Adipocyte (in vitro differentiated cells): ENCODE results near the gene ULK4.
A peak's percentile ranks its signal among the peaks of the same experiment; 100 is the strongest.
"Not testable (repeated sequence)": the region's sequence is repeated elsewhere in the genome, so short reads cannot be mapped to it uniquely, and the experiment has no call there.

Source experiments
- DNase-seq: peaks from one replicate; pipeline ENCODE4 v3.0.0-alpha.2; 2015; ENCODE audit warnings: low read depth
- H3K27me3 ChIP-seq: replicated peaks from 2 replicates; pipeline ENCODE4 v1.7.0; 2013; ENCODE audit warnings: mild to moderate bottlenecking, low read length, moderate library complexity; ENCODE audit not compliant: control insufficient read depth, insufficient read depth
- H3K36me3 ChIP-seq: 2 replicates; pipeline ENCODE4 v1.7.0; 2013; ENCODE audit warnings: low read length, mild to moderate bottlenecking, moderate library complexity; ENCODE audit not compliant: control insufficient read depth, insufficient read depth, severe bottlenecking
- H3K4me1 ChIP-seq: 2 replicates; pipeline ENCODE4 v1.7.0; 2013; ENCODE audit warnings: mild to moderate bottlenecking, low read length, moderate library complexity; ENCODE audit not compliant: control insufficient read depth, insufficient read depth
- H3K4me3 ChIP-seq: 2 replicates; pipeline ENCODE4 v1.7.0; 2013; ENCODE audit warnings: mild to moderate bottlenecking, low read length, moderate library complexity
- H3K9ac ChIP-seq: 2 replicates; pipeline ENCODE4 v1.7.0; 2013; ENCODE audit warnings: mild to moderate bottlenecking, low read length, moderate library complexity
- H3K9me3 ChIP-seq: 2 replicates; pipeline ENCODE4 v1.7.0; 2013; ENCODE audit warnings: mild to moderate bottlenecking, low read length, moderate library complexity; ENCODE audit not compliant: control insufficient read depth

Gene ULK4

GRCh38 chr3:41987627-41988026 lies 25.7 kb upstream of the ULK4 start:
- H3K9me3 ChIP-seq, result no peaks in the 10 kb centered on the region
- H3K27me3 ChIP-seq, result no peaks in the 10 kb centered on the region
- no peak for DNase-seq
- no peaks in the 10 kb centered on the region for H3K4me1 ChIP-seq
- H3K36me3 ChIP-seq, result no peaks in the 10 kb centered on the region
- no peak overlapping the region for H3K4me3 ChIP-seq
- H3K9ac ChIP-seq, result no peak overlapping the region

DNA sequence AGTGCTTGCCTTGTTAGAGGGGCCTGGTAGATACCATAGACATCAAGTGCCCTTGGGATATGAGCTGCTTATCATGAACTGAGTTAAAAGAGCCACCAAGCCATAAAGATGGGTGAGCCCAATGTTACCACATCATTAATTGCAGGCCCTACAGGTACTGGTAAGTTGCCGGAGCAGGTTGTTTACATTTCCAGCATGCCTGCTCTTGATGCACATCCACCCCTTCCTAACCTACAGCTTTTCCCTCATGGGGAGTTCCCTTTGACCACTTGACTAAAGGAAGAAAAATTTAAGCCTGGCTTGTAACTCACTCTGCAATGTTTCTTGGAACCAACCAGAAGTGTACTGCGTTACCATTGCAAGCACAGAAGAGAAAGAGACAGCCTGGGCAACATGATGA lies 24.7 kb upstream of the ULK4 start:
- no peak for DNase-seq
- Histone ChIP-seq H3K4me3 (no peak overlapping the region), H3K9ac (no peak overlapping the region), H3K9me3 (no peaks in the 10 kb centered on the region), H3K27me3 (no peaks in the 10 kb centered on the region), H3K4me1 (no peaks in the 10 kb centered on the region), H3K36me3 (no peaks in the 10 kb centered on the region)

DNA sequence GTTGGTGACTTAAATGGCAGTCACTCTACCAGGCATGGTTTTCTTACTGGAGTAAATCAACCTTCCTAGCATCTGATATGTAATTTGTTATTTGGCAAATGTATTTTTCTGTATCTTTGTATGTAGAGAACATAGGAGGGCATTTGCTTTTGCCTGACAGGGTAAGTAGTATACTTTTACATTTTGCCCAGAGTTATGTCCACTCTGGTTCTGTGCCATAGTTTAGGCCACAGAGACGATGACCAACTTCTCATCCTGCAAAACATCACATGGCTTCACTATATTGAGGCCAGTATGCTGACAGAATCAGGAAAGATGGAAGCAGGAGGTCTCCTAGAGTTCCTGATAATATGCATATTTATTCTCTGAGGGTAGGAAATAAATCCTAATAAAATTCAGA lies 23.1 kb upstream of the ULK4 start:
- no peaks in the 10 kb centered on the region for H3K27me3 ChIP-seq
- H3K36me3 ChIP-seq, result no peaks in the 10 kb centered on the region
- no peaks in the 10 kb centered on the region for H3K9me3 ChIP-seq
- DNase-seq, result no peak
- H3K4me1 ChIP-seq, result no peaks in the 10 kb centered on the region
- H3K9ac ChIP-seq, result no peak overlapping the region
- no peak overlapping the region for H3K4me3 ChIP-seq

DNA sequence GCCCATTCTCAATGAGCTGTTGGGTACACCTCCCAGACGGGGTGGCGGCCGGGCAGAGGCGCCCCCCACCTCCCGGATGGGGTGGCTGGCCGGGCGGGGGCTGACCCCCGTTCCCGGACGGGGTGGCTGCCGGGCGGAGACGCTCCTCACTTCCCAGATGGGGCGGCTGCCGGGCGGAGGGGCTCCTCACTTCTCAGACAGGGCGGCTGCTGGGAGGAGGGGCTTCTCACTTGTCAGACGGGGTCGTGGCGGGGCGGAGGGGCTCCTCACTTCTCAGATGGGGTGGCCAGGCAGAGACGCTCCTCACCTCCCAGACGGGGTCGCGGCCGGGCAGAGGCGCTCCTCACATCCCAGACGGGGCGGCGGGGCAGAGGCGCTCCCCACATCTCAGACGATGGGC lies 21.2 kb upstream of the ULK4 start:
- H3K9me3 ChIP-seq, H3K27me3 ChIP-seq, H3K36me3 ChIP-seq, DNase-seq, H3K4me1 ChIP-seq, H3K9ac ChIP-seq, H3K4me3 ChIP-seq: not testable (repeated sequence)

DNA sequence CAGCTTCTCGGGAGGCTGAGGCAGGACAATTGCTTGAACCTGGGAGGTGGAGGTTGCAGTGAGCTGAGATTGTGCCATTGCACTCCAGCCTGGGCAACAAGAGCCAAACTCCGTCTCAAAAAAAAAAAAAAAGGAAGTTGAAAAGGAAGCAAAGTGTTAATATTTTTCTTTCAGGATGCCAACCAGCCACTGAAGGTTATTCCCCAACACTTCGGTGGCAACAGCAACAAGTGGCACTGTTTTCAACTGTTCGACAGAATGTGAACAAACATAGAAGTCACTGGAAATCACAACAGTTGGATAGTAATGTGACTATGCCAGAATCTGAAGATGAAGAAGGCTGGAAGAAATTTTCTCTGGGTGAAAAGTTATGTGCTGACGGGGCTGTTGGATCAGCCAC lies 15.5 kb upstream of the ULK4 start:
- not testable (repeated sequence) for H3K27me3 ChIP-seq, H3K9ac ChIP-seq, H3K9me3 ChIP-seq, DNase-seq, H3K36me3 ChIP-seq, H3K4me3 ChIP-seq
- H3K4me1 ChIP-seq, result peaks cover 27% of the 10 kb centered on the region

GRCh38 chr3:41975416-41976103 lies 13.7 kb upstream of the ULK4 start:
- H3K36me3 ChIP-seq, result no peaks in the 10 kb centered on the region

GRCh38 chr3:41974223-41974622 lies 12.3 kb upstream of the ULK4 start:
- DNase-seq, result peak; percentile 52
- Histone ChIP-seq H3K27me3 (no peaks in the 10 kb centered on the region), H3K36me3 (no peaks in the 10 kb centered on the region), H3K9ac (no peak overlapping the region), H3K9me3 (no peaks in the 10 kb centered on the region), H3K4me1 (peaks cover 27% of the 10 kb centered on the region), H3K4me3 (no peak overlapping the region)

More at GRCh38 chr3:41975416-41976103, 13.7 kb upstream of the ULK4 start:
- peak overlapping the region; percentile 33 for H3K9ac ChIP-seq
- H3K27me3 ChIP-seq, result no peaks in the 10 kb centered on the region
- no peaks in the 10 kb centered on the region for H3K9me3 ChIP-seq
- peak; percentile 54 for DNase-seq
- peaks cover 27% of the 10 kb centered on the region for H3K4me1 ChIP-seq
- no peak overlapping the region for H3K4me3 ChIP-seq

GRCh38 chr3:41972802-41973201 lies 10.9 kb upstream of the ULK4 start:
- Histone ChIP-seq H3K9me3 (no peaks in the 10 kb centered on the region), H3K36me3 (no peaks in the 10 kb centered on the region), H3K4me1 (peaks cover 25% of the 10 kb centered on the region), H3K4me3 (no peak overlapping the region), H3K27me3 (no peaks in the 10 kb centered on the region), H3K9ac (no peak overlapping the region)
- no peak for DNase-seq

- DNase-seq, result no peak
- no peak overlapping the region for H3K9ac ChIP-seq
- H3K9me3 ChIP-seq, result no peaks in the 10 kb centered on the region
- no peaks in the 10 kb centered on the region for H3K36me3 ChIP-seq
- H3K27me3 ChIP-seq, result no peaks in the 10 kb centered on the region
- H3K4me3 ChIP-seq, result no peak overlapping the region
- H3K4me1 ChIP-seq, result no peaks in the 10 kb centered on the region
Observed at GRCh38 chr3:41966206-41966605, 4.3 kb upstream of the ULK4 start.

DNA sequence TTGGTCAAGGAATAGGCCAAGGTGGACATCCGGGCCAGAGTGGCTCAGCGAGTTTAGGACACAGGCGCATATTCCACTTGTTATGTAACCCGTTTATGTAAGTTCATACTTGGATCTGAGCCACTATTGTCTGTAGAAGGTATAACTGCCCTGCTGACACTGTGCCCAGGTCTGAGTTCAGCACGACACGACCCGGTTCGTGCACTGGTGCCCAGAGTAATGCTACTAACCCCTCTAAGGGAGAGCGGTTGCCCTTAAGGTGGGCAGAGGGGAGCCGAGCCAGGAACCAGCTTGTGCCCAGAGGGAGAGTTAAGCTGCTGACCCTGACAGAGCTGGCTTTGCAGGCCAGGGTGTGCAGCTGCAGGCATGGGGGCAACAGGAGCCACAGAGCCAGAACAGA lies 1.9 kb upstream of the ULK4 start:
- Histone ChIP-seq H3K4me1 (peaks cover 6% of the 10 kb centered on the region), H3K9ac (no peak overlapping the region), H3K36me3 (no peaks in the 10 kb centered on the region), H3K9me3 (no peaks in the 10 kb centered on the region), H3K4me3 (no peak overlapping the region), H3K27me3 (no peaks in the 10 kb centered on the region)
- DNase-seq, result no peak

GRCh38 chr3:41960826-41961750 lies 815 bp downstream of the ULK4 start:
- DNase-seq, result peak; percentile 85
- Histone ChIP-seq H3K27me3 (no peaks in the 10 kb centered on the region), H3K4me1 (peaks cover 6% of the 10 kb centered on the region), H3K36me3 (no peaks in the 10 kb centered on the region), H3K9me3 (no peaks in the 10 kb centered on the region), H3K9ac (peak overlapping the region; percentile 87), H3K4me3 (peak overlapping the region; percentile 96)
